KMS-11 (cell line): ENCODE measurements around the gene RALGAPA2.

Experiments
- H2AFZ ChIP-seq: fragments of 200-600 bp; sonication (generic); 2 replicates; pipeline ENCODE4 v1.6.1; 2016; ENCODE audit warnings: antibody characterized with exemption, mixed run types, low read depth
- H3K27ac ChIP-seq: fragments of 200-600 bp; sonication (generic); 2 replicates; pipeline ENCODE4 v1.6.1; 2016; ENCODE audit warnings: mild to moderate bottlenecking, mixed run types
- H3K27me3 ChIP-seq: fragments of 200-600 bp; sonication (generic); 2 replicates; pipeline ENCODE4 v1.6.1; 2017; ENCODE audit warnings: mild to moderate bottlenecking, low read depth, mixed run types, moderate library complexity; ENCODE audit not compliant: insufficient read depth
- H3K36me3 ChIP-seq: fragments of 200-600 bp; sonication (generic); 2 replicates; pipeline ENCODE4 v1.6.1; 2017; ENCODE audit warnings: mild to moderate bottlenecking, mixed run types; ENCODE audit not compliant: insufficient read depth
- H3K4me1 ChIP-seq: fragments of 200-600 bp; sonication (generic); 2 replicates; pipeline ENCODE4 v1.6.1; 2016; ENCODE audit warnings: mild to moderate bottlenecking, low read depth, mixed run types; ENCODE audit not compliant: poor library complexity, severe bottlenecking
- H3K4me2 ChIP-seq: fragments of 200-600 bp; sonication (generic); 2 replicates; pipeline ENCODE4 v1.7.0; 2016; ENCODE audit warnings: mild to moderate bottlenecking, mixed run types
- H3K4me3 ChIP-seq: fragments of 200-600 bp; sonication (generic); IDR thresholded peaks from 2 replicates; pipeline ENCODE4 v1.6.1; 2017; ENCODE audit warnings: low read depth, low read length, mixed read lengths; ENCODE audit not compliant: insufficient read depth
- H3K79me2 ChIP-seq: fragments of 200-600 bp; sonication (generic); 2 replicates; pipeline ENCODE4 v1.6.1; 2016; ENCODE audit warnings: low read depth, mixed run types; ENCODE audit not compliant: insufficient read depth
- H3K9ac ChIP-seq: fragments of 200-600 bp; sonication (generic); 2 replicates; pipeline ENCODE4 v1.6.1; 2016; ENCODE audit warnings: mild to moderate bottlenecking, mixed run types
- H4K20me1 ChIP-seq: fragments of 200-600 bp; sonication (generic); 2 replicates; pipeline ENCODE4 v1.6.1; 2016; ENCODE audit warnings: mild to moderate bottlenecking, mixed run types; ENCODE audit not compliant: insufficient read depth
- CTCF ChIP-seq: fragments of 200-600 bp; sonication (generic); conservative IDR thresholded peaks from 2 replicates; pipeline ENCODE4 v1.6.1; 2017; ENCODE audit warnings: low read depth, mild to moderate bottlenecking, antibody characterized with exemption, low read length, moderate library complexity, mixed read lengths

RALGAPA2 gene

GRCh38 chr20:20423117-20423516, 289.3 kb downstream of the RALGAPA2 start:
- no peaks in the 10 kb centered on the region for H3K79me2 ChIP-seq
- H3K27ac ChIP-seq: no peak overlapping the region
- no peak overlapping the region for H3K4me2 ChIP-seq
- no peak for TF ChIP-seq CTCF
- H3K36me3 ChIP-seq: no peaks in the 10 kb centered on the region
- H2AFZ ChIP-seq: no peak overlapping the region
- no peak overlapping the region for H3K4me3 ChIP-seq
- no peaks in the 10 kb centered on the region for H3K27me3 ChIP-seq
- no peaks in the 10 kb centered on the region for H4K20me1 ChIP-seq
- no peaks in the 10 kb centered on the region for H3K4me1 ChIP-seq
- H3K9ac ChIP-seq: no peak overlapping the region

- no peak for TF ChIP-seq CTCF
- no peaks in the 10 kb centered on the region for H3K27me3 ChIP-seq
- H3K27ac ChIP-seq: no peak overlapping the region
- no peaks in the 10 kb centered on the region for H4K20me1 ChIP-seq
- H3K79me2 ChIP-seq: no peaks in the 10 kb centered on the region
- H3K36me3 ChIP-seq: no peaks in the 10 kb centered on the region
- H2AFZ ChIP-seq: no peak overlapping the region
- H3K4me3 ChIP-seq: no peak overlapping the region
- H3K9ac ChIP-seq: no peak overlapping the region
- no peaks in the 10 kb centered on the region for H3K4me1 ChIP-seq
- H3K4me2 ChIP-seq: no peak overlapping the region
These were observed 294.4 kb downstream of the RALGAPA2 start for GRCh38 chr20:20417876-20418676.

GRCh38 chr20:20415321-20415720, 297.1 kb downstream of the RALGAPA2 start:
- no peak overlapping the region for H3K27ac ChIP-seq
- no peak overlapping the region for H3K4me2 ChIP-seq
- no peak overlapping the region for H3K9ac ChIP-seq
- no peak overlapping the region for H3K4me3 ChIP-seq
- H4K20me1 ChIP-seq: no peaks in the 10 kb centered on the region
- no peaks in the 10 kb centered on the region for H3K36me3 ChIP-seq
- no peak for TF ChIP-seq CTCF
- no peaks in the 10 kb centered on the region for H3K79me2 ChIP-seq
- H3K4me1 ChIP-seq: no peaks in the 10 kb centered on the region
- no peak overlapping the region for H2AFZ ChIP-seq
- H3K27me3 ChIP-seq: no peaks in the 10 kb centered on the region

GRCh38 chr20:20414640-20415220, 297.7 kb downstream of the RALGAPA2 start:
- H3K27ac ChIP-seq: no peak overlapping the region
- no peak overlapping the region for H3K4me3 ChIP-seq
- H4K20me1 ChIP-seq: no peaks in the 10 kb centered on the region
- no peaks in the 10 kb centered on the region for H3K79me2 ChIP-seq
- no peaks in the 10 kb centered on the region for H3K36me3 ChIP-seq
- no peak overlapping the region for H3K4me2 ChIP-seq
- TF ChIP-seq CTCF: no peak
- H3K27me3 ChIP-seq: no peaks in the 10 kb centered on the region
- H3K4me1 ChIP-seq: no peaks in the 10 kb centered on the region
- H2AFZ ChIP-seq: no peak overlapping the region
- no peak overlapping the region for H3K9ac ChIP-seq
